Tibial artery (tissue), 4 donors: ENCODE measurements around the gene DDX60.
"Not testable (repeated sequence)": the region's sequence is repeated elsewhere in the genome, so short reads cannot be mapped to it uniquely, and the experiment has no call there.

ENCODE experiments used
- DNase-seq, 2 donors: peaks; one replicate each; pipeline ENCODE4 v3.0.0-alpha.2; 2019
- H3K27ac ChIP-seq, 2 donors: fragments of 200-600 bp; sonication (generic) in 1 of 2; 1 replicate in 1 of 2; 2 replicates in 1 of 2; pipeline ENCODE4 v1.5.1; 2018 to 2019; ENCODE audit warnings: mild to moderate bottlenecking in 1 of 2
- H3K27me3 ChIP-seq, 2 donors: fragments of 200-600 bp; sonication (generic) in 1 of 2; one replicate each; pipeline versions ENCODE4 v1.5.1 to v1.6.0; 2016 to 2019
- H3K36me3 ChIP-seq, 3 donors: fragments of 200-600 bp; sonication (generic) in 2 of 3; one replicate each; pipeline ENCODE4 v1.5.1; 2016 to 2019; ENCODE audit warnings: mild to moderate bottlenecking in 2 of 3
- H3K4me1 ChIP-seq, 4 donors: fragments of 200-600 bp; sonication (generic) in 2 of 4; 1 replicate in 3 of 4; 2 replicates in 1 of 4; pipeline ENCODE4 v1.5.1; 2016 to 2019
- H3K4me3 ChIP-seq, 2 donors: fragments of 200-600 bp; sonication (generic) in 1 of 2; 1 replicate in 1 of 2; 2 replicates in 1 of 2; pipeline ENCODE4 v1.5.1; 2018 to 2019; ENCODE audit warnings: mild to moderate bottlenecking in 2 of 2
- H3K9me3 ChIP-seq, 3 donors: fragments of 200-600 bp; sonication (generic) in 1 of 3; one replicate each; pipeline ENCODE4 v1.5.1; 2016 to 2019
- intact Hi-C: fragments of 100-400 bp; cut with DNase I; formaldehyde crosslinking; loops from one replicate; pipeline ENCODE4 v1.15.0; 2023; ENCODE audit warnings: low total_unique reads
- TF ChIP-seq, protein P1 (sequence below), 2 experiments: fragments of 200-600 bp in 1 of 2; fragments of 450-650 bp in 1 of 2; IDR thresholded peaks; one replicate each; pipeline ENCODE4 v1.5.1; 2017 to 2019; ENCODE audit warnings: antibody characterized with exemption in 2 of 2, mild to moderate bottlenecking in 1 of 2, moderate library complexity in 1 of 2

Gene DDX60

GRCh38 chr4:168247603-168248002 is 70.9 kb downstream of the DDX60 start:
- TF ChIP-seq, protein P1, sequence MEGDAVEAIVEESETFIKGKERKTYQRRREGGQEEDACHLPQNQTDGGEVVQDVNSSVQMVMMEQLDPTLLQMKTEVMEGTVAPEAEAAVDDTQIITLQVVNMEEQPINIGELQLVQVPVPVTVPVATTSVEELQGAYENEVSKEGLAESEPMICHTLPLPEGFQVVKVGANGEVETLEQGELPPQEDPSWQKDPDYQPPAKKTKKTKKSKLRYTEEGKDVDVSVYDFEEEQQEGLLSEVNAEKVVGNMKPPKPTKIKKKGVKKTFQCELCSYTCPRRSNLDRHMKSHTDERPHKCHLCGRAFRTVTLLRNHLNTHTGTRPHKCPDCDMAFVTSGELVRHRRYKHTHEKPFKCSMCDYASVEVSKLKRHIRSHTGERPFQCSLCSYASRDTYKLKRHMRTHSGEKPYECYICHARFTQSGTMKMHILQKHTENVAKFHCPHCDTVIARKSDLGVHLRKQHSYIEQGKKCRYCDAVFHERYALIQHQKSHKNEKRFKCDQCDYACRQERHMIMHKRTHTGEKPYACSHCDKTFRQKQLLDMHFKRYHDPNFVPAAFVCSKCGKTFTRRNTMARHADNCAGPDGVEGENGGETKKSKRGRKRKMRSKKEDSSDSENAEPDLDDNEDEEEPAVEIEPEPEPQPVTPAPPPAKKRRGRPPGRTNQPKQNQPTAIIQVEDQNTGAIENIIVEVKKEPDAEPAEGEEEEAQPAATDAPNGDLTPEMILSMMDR (IDR thresholded peaks at IDR 0.05), result no peak
- Histone ChIP-seq H3K4me1 (no peaks in the 10 kb centered on the region), H3K9me3 (peaks cover 0 to 3% (median 0%) of the 10 kb centered on the region in 3 donors), H3K27me3 (no peaks in the 10 kb centered on the region), H3K27ac (no peak overlapping the region), H3K36me3 (peaks cover 46 to 58% (median 53%) of the 10 kb centered on the region in 3 donors), H3K4me3 (no peak overlapping the region)
- intact Hi-C loops, result no loop called here
- DNase-seq, result no peak

DNA sequence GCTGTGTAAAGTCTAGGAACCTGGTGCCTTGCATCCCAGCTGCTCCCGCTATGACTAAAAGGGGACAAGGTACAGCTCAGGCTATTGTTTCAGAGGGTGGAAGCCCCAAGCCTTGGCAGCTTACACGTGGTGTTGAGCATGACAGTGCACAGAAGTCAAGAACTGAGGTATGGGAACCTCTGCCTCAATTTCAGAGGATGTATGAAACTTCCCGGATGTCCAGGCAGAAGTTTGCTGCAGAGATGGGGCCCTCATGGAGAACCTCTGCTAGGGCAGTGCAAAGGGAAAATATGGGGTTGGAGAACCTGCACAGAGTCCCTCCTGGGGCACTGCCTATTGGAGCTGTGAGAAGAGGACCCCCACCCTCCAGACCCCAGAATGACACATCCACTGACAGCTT is 76.6 kb downstream of the DDX60 start:
- H3K9me3 ChIP-seq, result peaks cover 0 to 3% (median 0%) of the 10 kb centered on the region in 3 donors
- peaks cover 26 to 43% (median 41%) of the 10 kb centered on the region in 3 donors for H3K36me3 ChIP-seq
- intact Hi-C loops, result no loop called here
- H3K4me3 ChIP-seq, result no peak overlapping the region
- H3K27me3 ChIP-seq, result no peaks in the 10 kb centered on the region
- TF ChIP-seq, protein P1 (IDR thresholded peaks at IDR 0.05), result no peak
- no peaks in the 10 kb centered on the region for H3K4me1 ChIP-seq
- no peak overlapping the region for H3K27ac ChIP-seq
- DNase-seq, result no peak

GRCh38 chr4:168240821-168241220 is 77.7 kb downstream of the DDX60 start:
- Histone ChIP-seq H3K4me3 (no peak overlapping the region), H3K4me1 (no peaks in the 10 kb centered on the region), H3K9me3 (peaks cover 0 to 3% (median 0%) of the 10 kb centered on the region in 3 donors), H3K27me3 (no peaks in the 10 kb centered on the region), H3K27ac (no peak overlapping the region), H3K36me3 (peaks cover 28 to 47% (median 34%) of the 10 kb centered on the region in 3 donors)
- TF ChIP-seq, protein P1 (IDR thresholded peaks at IDR 0.05), result no peak
- DNase-seq, result no peak
- intact Hi-C loops, result no loop called here

- TF ChIP-seq, protein P1 (IDR thresholded peaks at IDR 0.05), result no peak
- DNase-seq, result no peak
- Histone ChIP-seq H3K4me3 (no peak overlapping the region), H3K9me3 (peaks cover 0 to 10% (median 0%) of the 10 kb centered on the region in 3 donors), H3K27ac (no peak overlapping the region), H3K36me3 (peaks cover 47 to 64% (median 53%) of the 10 kb centered on the region in 3 donors), H3K4me1 (no peaks in the 10 kb centered on the region), H3K27me3 (no peaks in the 10 kb centered on the region)
- intact Hi-C loops, result no loop called here
Measured at GRCh38 chr4:168221301-168221700, 97.3 kb downstream of the DDX60 start.

GRCh38 chr4:168220893-168221292 is 97.7 kb downstream of the DDX60 start:
- DNase-seq, result no peak
- Histone ChIP-seq H3K4me1 (no peaks in the 10 kb centered on the region), H3K27ac (no peak overlapping the region), H3K9me3 (peaks cover 0 to 10% (median 0%) of the 10 kb centered on the region in 3 donors), H3K27me3 (no peaks in the 10 kb centered on the region), H3K4me3 (no peak overlapping the region), H3K36me3 (peaks cover 45 to 65% (median 52%) of the 10 kb centered on the region in 3 donors)
- TF ChIP-seq, protein P1 (IDR thresholded peaks at IDR 0.05), result no peak
- intact Hi-C loops, result no loop called here

DNA sequence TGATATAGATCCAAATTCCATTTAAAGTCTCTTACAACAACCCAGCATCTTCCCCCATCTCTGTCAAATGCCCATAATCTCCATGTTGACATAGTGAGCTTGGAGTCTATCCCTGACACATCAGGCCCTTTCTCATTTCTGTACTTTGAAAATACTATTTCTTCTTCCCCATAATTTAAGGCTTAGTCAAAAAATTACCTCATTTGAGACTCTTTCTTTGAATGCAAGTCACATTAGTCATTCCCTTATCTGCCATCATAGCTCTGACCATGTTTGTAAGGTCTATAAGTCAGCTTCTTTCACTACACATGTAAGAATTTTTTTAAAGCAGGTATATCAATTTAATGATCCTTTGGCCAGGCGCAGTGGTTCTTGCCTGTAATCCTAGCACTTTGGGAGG is 99.9 kb downstream of the DDX60 start:
- Histone ChIP-seq H3K4me3 (no peak overlapping the region), H3K27me3 (no peaks in the 10 kb centered on the region), H3K27ac (no peak overlapping the region), H3K36me3 (peaks cover 39 to 64% (median 56%) of the 10 kb centered on the region in 3 donors), H3K4me1 (no peaks in the 10 kb centered on the region), H3K9me3 (peaks cover 0 to 10% (median 0%) of the 10 kb centered on the region in 3 donors)
- no peak for DNase-seq
- intact Hi-C loops, result no loop called here
- TF ChIP-seq, protein P1 (IDR thresholded peaks at IDR 0.05), result no peak

GRCh38 chr4:168213511-168213910 is 105.0 kb downstream of the DDX60 start:
- H3K36me3 ChIP-seq, result peaks cover 19 to 37% (median 30%) of the 10 kb centered on the region in 3 donors
- intact Hi-C loops, result not testable (repeated sequence)

More at GRCh38 chr4:168213511-168213910, 105.0 kb downstream of the DDX60 start:
- H3K9me3 ChIP-seq, result peaks cover 0 to 17% (median 0%) of the 10 kb centered on the region in 3 donors
- H3K27me3 ChIP-seq, H3K27ac ChIP-seq, H3K4me3 ChIP-seq, DNase-seq, H3K4me1 ChIP-seq: not testable (repeated sequence)
